HK-2 (cell line): Measurements from ENCODE around the gene TXNRD2.
"Not testable (repeated sequence)": the region's sequence is repeated elsewhere in the genome, so short reads cannot be mapped to it uniquely, and the experiment has no call there.

Experiments
- DNase-seq: peaks from one replicate; pipeline ENCODE4 v3.0.0-alpha.2; 2018; ENCODE audit not compliant: unreplicated experiment

The TXNRD2 gene

GRCh38 chr22:19923914-19924513, 17.6 kb downstream of the TXNRD2 start:
- DNase-seq, result no peak

- no peak for DNase-seq
These were observed 20.0 kb downstream of the TXNRD2 start for GRCh38 chr22:19921544-19922081.

- no peak for DNase-seq
These were observed 21.8 kb downstream of the TXNRD2 start for GRCh38 chr22:19919701-19920363.

- DNase-seq, result no peak
These were observed 23.1 kb downstream of the TXNRD2 start for GRCh38 chr22:19918332-19919106.

- DNase-seq, result no peak
These were observed 24.1 kb downstream of the TXNRD2 start for GRCh38 chr22:19917389-19918138.

- DNase-seq, result no peak
These were observed 24.7 kb downstream of the TXNRD2 start for GRCh38 chr22:19916941-19917340.

- DNase-seq, result no peak
These were observed 25.6 kb downstream of the TXNRD2 start for GRCh38 chr22:19916006-19916405.

- DNase-seq, result no peak
These were observed 26.2 kb downstream of the TXNRD2 start for GRCh38 chr22:19915287-19915954.

GRCh38 chr22:19914201-19914943, 27.2 kb downstream of the TXNRD2 start:
- no peak for DNase-seq

- no peak for DNase-seq
These were observed 28.2 kb downstream of the TXNRD2 start for GRCh38 chr22:19913337-19913936.

- no peak for DNase-seq
These were observed 29.2 kb downstream of the TXNRD2 start for GRCh38 chr22:19912271-19912999.

GRCh38 chr22:19911540-19912270, 29.9 kb downstream of the TXNRD2 start:
- no peak for DNase-seq

- no peak for DNase-seq
These were observed 31.4 kb downstream of the TXNRD2 start for GRCh38 chr22:19910180-19910744.

GRCh38 chr22:19909350-19910179, 32.1 kb downstream of the TXNRD2 start:
- peak; percentile 73 for DNase-seq

- not testable (repeated sequence) for DNase-seq
These were observed 33.7 kb downstream of the TXNRD2 start for GRCh38 chr22:19907902-19908301.

- not testable (repeated sequence) for DNase-seq
These were observed 34.8 kb downstream of the TXNRD2 start for GRCh38 chr22:19906864-19907263.
